ENCODE data around the gene SF1.

SF1 gene

DNA sequence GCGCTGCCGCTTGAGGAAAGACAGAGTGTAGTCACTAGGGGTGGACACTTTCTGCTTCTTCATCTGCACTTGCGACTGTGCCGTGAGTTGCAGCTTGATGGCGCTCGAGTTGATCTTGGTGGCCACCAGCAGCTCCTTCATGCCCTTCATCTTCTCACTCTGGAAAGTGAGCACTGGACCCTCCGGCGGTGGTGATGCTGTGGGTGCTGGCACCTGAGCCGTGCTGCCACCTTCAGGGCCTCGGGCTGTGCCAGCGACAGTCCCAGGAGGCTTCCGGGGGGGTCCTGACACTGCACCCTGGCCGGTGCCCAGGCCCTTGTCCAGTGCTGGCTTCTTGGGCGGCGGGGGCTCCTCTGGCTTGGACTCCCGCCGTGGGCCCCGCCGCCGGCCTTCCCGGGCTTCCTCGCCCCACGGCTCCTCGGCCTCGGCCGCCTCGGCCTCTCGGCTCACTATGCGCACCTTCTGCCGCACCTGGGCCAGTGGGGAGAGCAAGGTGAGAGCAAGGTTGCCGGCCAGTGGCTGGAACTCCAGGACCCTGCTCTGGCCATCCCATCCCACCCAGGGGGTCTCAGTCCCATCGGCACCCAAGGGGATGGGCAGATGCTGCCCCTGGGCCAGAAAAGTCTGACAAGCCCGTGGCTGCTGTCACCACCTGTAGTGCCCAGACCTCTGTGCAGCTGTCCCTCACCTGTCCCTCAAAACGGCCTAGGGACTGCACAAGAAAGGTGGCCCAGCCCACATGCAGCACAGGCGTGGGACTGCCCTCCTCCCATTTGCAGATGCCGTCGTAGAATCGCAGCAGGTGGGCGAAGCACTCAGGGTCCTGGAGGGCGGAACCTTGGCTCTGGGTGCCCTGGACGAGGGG is 26.2 kb upstream of the SF1 start:
- no peak overlapping the region; the same call in 1 of the 2 replicates for H3K4me3 ChIP-seq (ENCODE audit: low read length)
- DNase-seq (ENCODE audit: low read depth) = no peak

DNA sequence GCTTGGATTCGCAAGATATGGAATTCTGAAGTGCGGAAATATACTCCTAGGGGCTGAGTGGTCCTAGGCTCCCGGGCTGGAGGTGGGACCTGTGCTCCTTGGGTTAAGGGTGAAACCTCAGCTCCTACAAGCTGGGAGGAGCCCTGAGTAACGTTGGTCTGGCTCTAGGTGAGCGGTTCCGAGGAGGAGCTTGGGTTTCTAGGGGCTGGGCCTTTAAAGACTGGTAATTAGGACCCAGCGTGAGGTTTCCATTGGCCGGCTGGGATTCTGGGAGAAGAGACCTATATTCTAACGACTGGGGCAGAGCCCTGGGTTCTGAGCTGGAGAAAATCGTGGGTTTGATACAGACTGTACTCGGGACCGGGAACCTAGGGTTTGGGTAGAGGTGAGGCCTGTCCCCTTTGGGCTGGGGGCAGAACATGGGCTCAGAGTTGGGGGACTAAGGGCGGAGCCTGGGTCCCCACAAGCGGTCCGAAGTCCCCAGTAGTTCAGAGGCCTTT is 25.6 kb upstream of the SF1 start:
- no peak for DNase-seq (ENCODE audit: low read depth)
- TF ChIP-seq, protein P1, sequence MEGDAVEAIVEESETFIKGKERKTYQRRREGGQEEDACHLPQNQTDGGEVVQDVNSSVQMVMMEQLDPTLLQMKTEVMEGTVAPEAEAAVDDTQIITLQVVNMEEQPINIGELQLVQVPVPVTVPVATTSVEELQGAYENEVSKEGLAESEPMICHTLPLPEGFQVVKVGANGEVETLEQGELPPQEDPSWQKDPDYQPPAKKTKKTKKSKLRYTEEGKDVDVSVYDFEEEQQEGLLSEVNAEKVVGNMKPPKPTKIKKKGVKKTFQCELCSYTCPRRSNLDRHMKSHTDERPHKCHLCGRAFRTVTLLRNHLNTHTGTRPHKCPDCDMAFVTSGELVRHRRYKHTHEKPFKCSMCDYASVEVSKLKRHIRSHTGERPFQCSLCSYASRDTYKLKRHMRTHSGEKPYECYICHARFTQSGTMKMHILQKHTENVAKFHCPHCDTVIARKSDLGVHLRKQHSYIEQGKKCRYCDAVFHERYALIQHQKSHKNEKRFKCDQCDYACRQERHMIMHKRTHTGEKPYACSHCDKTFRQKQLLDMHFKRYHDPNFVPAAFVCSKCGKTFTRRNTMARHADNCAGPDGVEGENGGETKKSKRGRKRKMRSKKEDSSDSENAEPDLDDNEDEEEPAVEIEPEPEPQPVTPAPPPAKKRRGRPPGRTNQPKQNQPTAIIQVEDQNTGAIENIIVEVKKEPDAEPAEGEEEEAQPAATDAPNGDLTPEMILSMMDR (conservative IDR thresholded peaks at IDR 0.05; ENCODE audit: low read length) = no peak
- peak overlapping the region; percentile 77 for H3K4me3 ChIP-seq (ENCODE audit: low read length)

More for the DNA sequence above, 26.2 kb upstream of the SF1 start:
- TF ChIP-seq, protein P1 (conservative IDR thresholded peaks at IDR 0.05; ENCODE audit: low read length) = no peak

DNA sequence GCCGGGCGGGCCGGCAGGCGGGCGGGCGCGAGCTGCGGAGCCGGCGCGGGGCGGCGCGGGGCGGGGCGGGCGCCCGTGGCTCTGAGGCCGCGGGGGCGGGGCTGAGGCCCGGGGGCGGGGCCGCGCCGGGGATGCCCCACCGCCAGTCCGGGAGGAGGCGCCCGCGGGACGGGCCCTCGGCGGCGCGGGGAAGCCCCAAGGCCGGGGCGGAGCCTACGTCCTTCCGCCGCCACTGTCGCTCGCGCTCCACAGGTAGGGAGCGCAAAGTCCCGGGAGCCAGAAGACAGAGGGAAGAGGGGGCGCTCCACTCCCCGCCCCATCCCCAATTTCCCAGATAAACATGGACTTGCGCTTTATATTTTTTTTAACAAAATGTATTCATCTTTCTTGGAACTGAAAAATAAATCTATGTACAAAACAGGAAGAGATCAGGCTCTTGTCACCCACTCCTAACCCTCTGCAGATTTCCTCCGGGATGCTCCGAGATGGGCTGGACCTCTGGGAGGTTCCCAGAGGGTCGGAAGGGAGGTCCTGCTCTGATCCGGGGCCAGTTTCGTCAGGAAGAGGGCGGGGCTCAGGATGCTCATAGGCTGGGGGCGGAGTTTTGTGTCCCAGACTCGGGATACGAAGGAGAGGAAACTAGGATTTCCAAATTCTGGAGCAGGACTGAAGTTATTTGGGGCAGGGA is 25.0 kb upstream of the SF1 start, which contains the start of gene MAP4K2:
Gene MAP4K2, minus strand, starts transcription at position 57 of the 688 bp plus-strand sequence. CDS start 65 bp downstream, outside the sequence.
- TF ChIP-seq, protein P1 (conservative IDR thresholded peaks at IDR 0.05; ENCODE audit: low read length) = peak; percentile 19; the same call in 1 of the 2 replicates
- peak within 1 kb of the TSS; percentile 77 for H3K4me3 ChIP-seq (ENCODE audit: low read length)
- peak; percentile 74 for DNase-seq (ENCODE audit: low read depth)

DNA sequence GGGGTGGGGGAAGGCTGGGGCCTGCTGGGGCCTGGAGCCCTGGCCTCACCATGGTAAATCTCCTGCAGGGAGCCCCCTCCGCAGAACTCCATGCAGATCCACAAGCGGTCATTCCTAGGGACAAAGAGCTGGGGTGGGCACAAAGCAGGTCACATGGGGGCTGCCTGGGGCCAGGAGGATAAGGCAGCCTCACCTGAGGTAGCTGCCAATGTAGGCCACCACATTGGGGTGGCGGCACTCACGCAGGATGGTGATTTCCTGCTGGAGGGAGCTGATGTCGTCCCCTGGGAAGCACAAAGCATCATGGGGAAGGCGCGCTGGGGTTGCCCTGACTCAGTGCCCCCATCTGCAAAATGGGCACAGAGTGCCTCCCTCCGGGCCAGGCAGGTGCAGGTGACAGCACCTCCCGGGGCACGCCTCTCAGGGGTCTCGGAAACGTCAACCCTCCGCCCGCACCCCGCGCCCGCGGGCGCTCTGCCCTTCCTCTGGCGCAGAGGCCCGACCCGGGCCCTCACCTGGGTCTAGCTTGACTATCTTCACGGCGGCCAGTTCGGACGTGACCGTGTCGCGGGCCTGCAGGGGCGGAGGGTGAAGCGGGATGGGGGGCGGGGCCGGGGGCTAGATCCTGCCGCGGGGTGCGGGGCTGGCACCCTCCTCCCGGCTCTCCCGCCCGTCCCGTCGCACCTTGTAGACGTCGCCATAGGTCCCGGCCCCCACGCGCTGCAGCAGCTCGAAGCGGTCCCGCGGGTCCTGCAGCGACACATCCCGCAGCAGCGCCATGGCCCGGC is 24.2 kb upstream of the SF1 start:
- DNase-seq (ENCODE audit: low read depth) = no peak
- TF ChIP-seq, protein P1 (conservative IDR thresholded peaks at IDR 0.05; ENCODE audit: low read length) = no peak
- H3K4me3 ChIP-seq (ENCODE audit: low read length) = peak overlapping the region; percentile 58

DNA sequence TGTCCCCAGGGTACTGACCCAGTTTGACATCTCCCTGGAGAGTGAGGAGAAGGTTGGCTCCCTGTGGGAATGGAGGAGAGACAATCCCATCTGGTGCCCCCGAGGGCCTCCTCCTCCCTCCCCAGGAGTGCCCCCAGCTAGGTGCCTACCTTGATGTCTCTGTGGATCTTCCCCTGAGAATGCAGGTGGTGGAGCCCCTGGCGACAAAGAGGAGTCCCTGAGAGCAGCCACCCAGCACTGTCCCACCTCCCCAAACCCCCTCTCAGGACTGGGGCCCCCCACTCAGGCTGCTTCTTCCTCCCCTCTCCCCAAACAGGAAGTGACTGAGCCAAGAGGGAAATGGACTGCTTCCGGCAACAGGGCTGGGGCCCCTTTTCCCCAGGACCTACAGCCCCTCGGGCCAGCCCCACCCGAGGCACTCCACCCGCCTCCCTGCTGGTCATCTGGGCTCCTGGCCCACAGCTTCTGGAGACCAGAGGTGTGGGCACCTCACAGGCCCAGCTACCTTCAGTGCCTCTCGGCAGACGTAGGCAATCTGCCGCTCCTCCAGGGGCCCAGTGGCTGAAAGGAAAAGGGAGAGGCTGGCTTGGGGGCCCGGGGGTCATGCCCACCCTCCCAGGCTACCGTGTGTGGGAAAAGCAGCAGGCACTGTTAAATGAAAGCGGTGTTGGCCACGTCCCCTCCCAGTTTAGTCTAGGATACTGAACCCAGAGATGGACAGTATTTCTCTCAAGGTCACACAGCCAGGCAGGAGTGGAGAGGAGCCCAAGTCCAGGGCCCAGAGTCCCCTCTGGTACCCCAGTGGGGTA is 23.4 kb upstream of the SF1 start:
- H3K4me3 ChIP-seq (ENCODE audit: low read length) = peak overlapping the region; percentile 58; the same call in 1 of the 2 replicates
- no peak for DNase-seq (ENCODE audit: low read depth)
- TF ChIP-seq, protein P1 (conservative IDR thresholded peaks at IDR 0.05; ENCODE audit: low read length) = no peak

DNA sequence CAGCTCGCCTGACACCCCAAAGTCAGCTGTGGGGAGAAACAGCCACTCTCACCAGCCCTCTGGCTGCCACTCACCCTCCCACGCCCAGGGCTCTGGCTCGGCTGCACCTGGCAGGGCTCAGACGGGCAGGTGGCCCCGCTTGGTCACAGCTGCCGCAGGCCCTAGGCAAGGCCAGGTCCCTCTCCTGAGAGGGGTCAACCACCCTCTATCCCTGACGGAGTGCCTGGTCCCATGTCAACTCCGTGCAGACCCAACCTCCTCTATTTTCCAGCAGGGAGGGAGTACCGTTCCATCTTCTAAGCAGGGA is 22.8 kb upstream of the SF1 start:
- TF ChIP-seq, protein P1 (conservative IDR thresholded peaks at IDR 0.05; ENCODE audit: low read length) = no peak
- no peak overlapping the region for H3K4me3 ChIP-seq (ENCODE audit: low read length)
- no peak for DNase-seq (ENCODE audit: low read depth)
